ENCODE measurements around the gene ITGA4.

ITGA4 gene

DNA sequence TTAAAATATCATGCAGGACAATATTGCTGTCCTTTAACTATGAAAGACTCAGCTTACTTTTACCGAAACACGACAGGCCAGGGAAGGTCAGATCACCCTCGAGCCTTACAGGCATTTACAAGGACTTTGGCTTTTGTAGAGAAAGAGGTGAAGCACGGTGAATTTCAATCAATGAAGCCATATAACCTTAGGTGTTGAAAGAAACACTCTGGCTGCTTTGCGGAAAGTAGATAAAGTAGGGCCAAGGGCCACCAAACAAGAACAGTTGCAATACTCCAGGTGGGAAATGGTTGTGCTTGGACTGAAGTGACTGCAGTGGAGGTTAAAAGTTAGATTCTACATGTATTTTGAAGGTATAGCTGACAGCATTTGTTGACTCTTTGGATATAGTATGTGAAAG is 119.2 kb downstream of the ITGA4 start:
- no peak for DNase-seq

DNA sequence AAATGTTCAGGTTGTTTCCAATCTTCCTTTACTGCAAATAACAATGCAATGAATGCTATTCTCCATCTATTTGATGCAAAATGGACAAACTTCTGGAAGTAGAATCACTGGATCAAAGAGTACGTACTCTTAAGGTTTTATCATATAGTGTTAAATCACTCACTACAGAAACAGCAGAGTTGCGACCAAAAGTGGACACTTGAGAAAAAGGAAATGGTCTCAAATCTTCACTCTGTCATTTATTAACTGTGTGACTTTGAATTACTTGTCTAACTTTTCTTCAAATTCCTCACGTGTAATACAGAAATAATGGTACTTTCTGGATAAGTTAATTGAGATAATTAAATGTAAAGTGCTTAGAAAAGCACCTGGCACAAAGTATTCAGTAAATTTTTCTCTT is 121.6 kb downstream of the ITGA4 start:
- no peak for DNase-seq

DNA sequence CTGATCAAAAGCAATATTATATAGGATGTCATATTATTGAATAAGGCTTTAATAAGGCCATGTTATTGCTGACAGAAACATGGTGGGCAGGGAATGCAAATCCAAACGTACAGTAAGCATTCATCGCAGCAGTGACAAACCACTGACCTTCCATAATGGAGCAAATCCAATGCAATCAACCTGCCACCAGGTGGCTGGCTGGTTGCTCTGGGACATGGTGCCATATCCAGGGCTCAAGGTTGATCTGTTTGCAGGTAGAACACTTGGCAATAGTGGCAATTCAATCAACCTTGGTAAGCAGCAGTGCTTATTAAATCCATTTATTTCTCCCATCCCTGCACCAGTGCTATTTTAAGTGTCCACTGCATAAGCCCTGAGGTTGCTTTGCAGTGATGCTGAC is 124.3 kb downstream of the ITGA4 start:
- DNase-seq: no peak

DNA sequence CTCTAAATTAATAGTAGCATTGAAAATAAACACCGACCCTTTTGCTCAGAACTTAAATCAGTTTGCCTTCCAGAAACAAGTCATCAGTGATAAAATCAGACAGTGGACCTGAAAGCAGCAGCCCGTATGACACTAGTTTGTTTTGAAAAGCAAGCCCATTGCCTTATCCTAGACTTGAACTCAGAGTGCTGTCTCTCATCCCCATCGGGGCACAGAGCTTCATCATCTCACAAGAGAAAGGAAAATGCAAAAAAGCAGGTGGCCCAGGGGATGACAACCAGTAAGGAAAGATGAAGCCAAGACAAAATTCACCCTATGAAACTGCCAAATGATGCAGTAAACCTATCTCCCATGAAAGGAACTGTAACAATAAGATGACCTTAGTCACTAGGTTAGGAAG is 128.5 kb downstream of the ITGA4 start:
- no peak for DNase-seq
